Endothelial cell of umbilical vein (primary cell): ENCODE data around the gene GRM7. TPM values are rescaled to one million over a fixed set of nuclear protein-coding genes. Genes with fewer than 3 reads are reported as not detected.

Source experiments
- BruUV-seq: library from RNA; stranded (reverse); fragments of 400-500 nt; replicated peaks from 2 replicates; lab custom pipeline; 2021; lab: Mats Ljungman, UMichigan
- CTCF ChIA-PET: fragments of 300-600, 350-600 bp; sonication (Branson Sonifier 250); formaldehyde crosslinking; loops from one replicate; lab custom pipeline; 2021; ENCODE audit warnings: antibody characterized with exemption, inconsistent platforms; lab: Charles Lee
- POLR2A ChIA-PET: fragments of 300-600, 350-600 bp; sonication (Branson Sonifier 250); formaldehyde crosslinking; loops from one replicate; lab custom pipeline; 2021; ENCODE audit warnings: antibody characterized with exemption, inconsistent platforms; lab: Charles Lee
- DNase-seq: peaks from one replicate; pipeline ENCODE4 v3.0.0-alpha.2; 2011; ENCODE audit warnings: low read depth, low spot score
- FAIRE-seq: peaks from 2 replicates; lab custom pipeline; 2011; peaks lifted over from hg19 to GRCh38; lab: Jason Lieb, UNC
- H2AFZ ChIP-seq: 2 replicates; pipeline ENCODE4 v1.6.0; 2012; ENCODE audit warnings: low read depth, low read length, control low read depth, inconsistent platforms
- H3K27ac ChIP-seq: 2 replicates; pipeline ENCODE4 v1.5.1; 2011; ENCODE audit warnings: low read depth, mild to moderate bottlenecking, control low read depth, low read length, moderate library complexity; ENCODE audit not compliant: insufficient read depth
- H3K27me3 ChIP-seq, 2 experiments: 2 replicates each; pipeline versions ENCODE4 v1.6.0 to v1.6.1; 2011; ENCODE audit warnings: low read length in 2 of 2, mixed read lengths in 1 of 2; ENCODE audit not compliant: control insufficient read depth in 2 of 2, insufficient read depth in 2 of 2
- H3K36me3 ChIP-seq, 2 experiments: 2 replicates in 1 of 2; 3 replicates in 1 of 2; pipeline ENCODE4 v1.5.1; 2011; ENCODE audit warnings: low read length in 2 of 2, mild to moderate bottlenecking in 1 of 2, moderate library complexity in 1 of 2; ENCODE audit not compliant: control insufficient read depth in 2 of 2, insufficient read depth in 2 of 2; ENCODE audit errors: extremely low read depth in 1 of 2
- H3K4me1 ChIP-seq: 3 replicates; pipeline ENCODE4 v1.5.1; 2011; ENCODE audit warnings: mild to moderate bottlenecking, low read length; ENCODE audit not compliant: control insufficient read depth, insufficient read depth; ENCODE audit errors: extremely low read depth
- H3K4me2 ChIP-seq: 2 replicates; pipeline ENCODE4 v1.6.1; 2011; ENCODE audit warnings: low read length, control low read depth, mixed read lengths; ENCODE audit not compliant: insufficient read depth
- H3K4me3 ChIP-seq, 3 experiments: fragments of 200-600 bp in 1 of 3; sonication (generic), shearing (Covaris generic) in 1 of 3; replicated peaks in 1 of 3; 2 replicates each; pipeline ENCODE4 v1.5.1; 2011 to 2016; ENCODE audit warnings: control low read depth in 3 of 3, low read length in 3 of 3, mild to moderate bottlenecking in 2 of 3, inconsistent platforms in 1 of 3, low read depth in 1 of 3, moderate library complexity in 1 of 3; ENCODE audit not compliant: insufficient read depth in 1 of 3
- H3K79me2 ChIP-seq: 2 replicates; pipeline ENCODE4 v1.6.0; 2012; ENCODE audit warnings: low read length, inconsistent platforms; ENCODE audit not compliant: control insufficient read depth, insufficient read depth
- H3K9ac ChIP-seq: replicated peaks from 2 replicates; pipeline ENCODE3; 2011; ENCODE audit warnings: low read length, control low read depth; ENCODE audit not compliant: insufficient read depth; ENCODE audit errors: extremely low read depth
- H3K9me1 ChIP-seq: replicated peaks from 3 replicates; pipeline ENCODE4 v1.6.0; 2011; ENCODE audit warnings: mild to moderate bottlenecking, low read length; ENCODE audit not compliant: control insufficient read depth, insufficient read depth; ENCODE audit errors: extremely low read depth
- H3K9me3 ChIP-seq: replicated peaks from 2 replicates; pipeline ENCODE4 v1.5.1; 2012; ENCODE audit warnings: low read length, inconsistent platforms; ENCODE audit not compliant: control insufficient read depth, insufficient read depth
- H4K20me1 ChIP-seq: replicated peaks from 2 replicates; pipeline ENCODE3; 2011; ENCODE audit warnings: mild to moderate bottlenecking, low read length; ENCODE audit not compliant: control insufficient read depth, insufficient read depth; ENCODE audit errors: extremely low read depth
- CTCF ChIP-seq, 2 donors: IDR thresholded peaks; 1 replicate in 1 of 2; 2 replicates in 1 of 2; pipeline ENCODE4 v1.5.1; 2011; ENCODE audit warnings: low read length in 2 of 2, mild to moderate bottlenecking in 2 of 2, moderate library complexity in 2 of 2, control low read depth in 1 of 2, inconsistent platforms in 1 of 2, low read depth in 1 of 2; ENCODE audit not compliant: insufficient read depth in 1 of 2; ENCODE audit errors: extremely low read depth in 1 of 2
- EZH2 ChIP-seq: IDR thresholded peaks from 2 replicates; pipeline ENCODE4 v1.6.1; 2012; ENCODE audit warnings: borderline replicate concordance, low read depth, mild to moderate bottlenecking, moderate library complexity, low read length, inconsistent platforms; ENCODE audit not compliant: severe bottlenecking
- FOS ChIP-seq: IDR thresholded peaks from 2 replicates; pipeline ENCODE4 v1.6.1; 2011; ENCODE audit warnings: mild to moderate bottlenecking, low read length, moderate library complexity, borderline replicate concordance; ENCODE audit not compliant: insufficient read depth
- GATA2 ChIP-seq: IDR thresholded peaks from 2 replicates; pipeline ENCODE4 v1.7.0; 2011; ENCODE audit warnings: low read depth, mild to moderate bottlenecking, moderate library complexity, mixed read lengths, low read length; ENCODE audit not compliant: insufficient read length, insufficient read depth
- JUN ChIP-seq: IDR thresholded peaks from 2 replicates; pipeline ENCODE4 v1.6.1; 2011; ENCODE audit warnings: borderline replicate concordance, low read depth; ENCODE audit not compliant: insufficient read length, insufficient read depth
- MAX ChIP-seq: IDR thresholded peaks from 2 replicates; pipeline ENCODE4 v1.6.1; 2011; ENCODE audit not compliant: insufficient read depth, insufficient read length
- MYC ChIP-seq: IDR thresholded peaks from one replicate; pipeline ENCODE4 v1.6.1; 2011; ENCODE audit warnings: mild to moderate bottlenecking, low read depth, low read length
- POLR2A ChIP-seq: IDR thresholded peaks from 2 replicates; pipeline ENCODE4 v1.6.1; 2012; ENCODE audit warnings: low read depth, mild to moderate bottlenecking, control low read depth, low read length
- POLR2AphosphoS5 ChIP-seq: IDR thresholded peaks from 2 replicates; pipeline ENCODE4 v1.6.1; 2012; ENCODE audit warnings: low read depth, mild to moderate bottlenecking, control low read depth, low read length, moderate library complexity; ENCODE audit not compliant: insufficient read depth
- dilution Hi-C: fragments of 300-500 bp; cut with MboI; formaldehyde crosslinking; loops from one replicate; pipeline ENCODE4 v1.15.0; 2019; ENCODE audit warnings: low sequenced_read_pairs; ENCODE audit not compliant: extremely low pct_ligation_motif_present
- intact Hi-C: fragments of 100-400 bp; cut with micrococcal nuclease; formaldehyde crosslinking; loops from one replicate; pipeline ENCODE4 v1.10.0; 2022
- polyA plus RNA-seq, 4 experiments: library from polyadenylated mRNA; depleted of rRNA in 3 of 4; stranded (reverse) in 3 of 4; unstranded in 1 of 4; fragments of >200 nt; gene quantifications; 2 replicates each; pipeline versions ENCODE4 v1.2.1 to v1.2.3, GENCODE V29; 2011 to 2012; ENCODE audit warnings: missing spikeins in 1 of 4
- total RNA-seq: library from RNA; stranded (reverse); gene quantifications from 2 replicates; pipeline ENCODE4 v1.2.3, GENCODE V29; 2021

The GRM7 gene
- total and polyA plus RNA-seq, 2 donors (not counting 3 experiments of a cell fraction or from before 2014, with no cell fraction given) = 0.12 TPM; not detected in 1

GRCh38 chr3:6921876-6922275, 61.0 kb downstream of the GRM7 start:
- BruUV-seq = no TSS peak
- POLR2A ChIA-PET = no interaction called here
- Histone ChIP-seq H3K4me3 (no peak overlapping the region), H2AFZ (no peak overlapping the region), H3K9me3 (peaks cover 2% of the 10 kb centered on the region), H3K9me1 (no peaks in the 10 kb centered on the region), H3K4me1 (no peaks in the 10 kb centered on the region), H3K4me2 (no peak overlapping the region), H3K79me2 (no peaks in the 10 kb centered on the region), H3K9ac (no peak overlapping the region), H3K36me3 (no peaks in the 10 kb centered on the region), H4K20me1 (no peaks in the 10 kb centered on the region), H3K27ac (no peak overlapping the region), H3K27me3 (no peaks in the 10 kb centered on the region)
- no peak for TF ChIP-seq GATA2
- no peak for TF ChIP-seq FOS
- TF ChIP-seq JUN = no peak
- TF ChIP-seq POLR2AphosphoS5 = no peak
- TF ChIP-seq POLR2A = no peak
- TF ChIP-seq MYC = no peak
- TF ChIP-seq CTCF (IDR thresholded peaks at IDR 0.05; ENCODE audit: extremely low read depth in 1 of 2, insufficient read depth in 1 of 2, low read depth in 1 of 2, low read length in 2 of 2) = no peak
- TF ChIP-seq MAX = no peak
- TF ChIP-seq EZH2 = no peak
- FAIRE-seq (no peak), DNase-seq (no peak)
- intact Hi-C loops (no loop called here), dilution Hi-C loops (no loop called here)
- CTCF ChIA-PET = no interaction called here
